ENCODE results near the gene HAP1. TPM values are rescaled to one million over a fixed set of nuclear protein-coding genes. Genes with fewer than 3 reads are reported as not detected.

HAP1 gene
- total and polyA plus RNA-seq, 2 of the 8 experiments (the other 6 are each of a cell fraction or from before 2014, with no cell fraction given), result 2.3 to 3.6 TPM

GRCh38 chr17:41737680-41738023 lies 3.2 kb upstream of the HAP1 start:
- H3K23me2 ChIP-seq (ENCODE audit: low read depth, low read length), result peaks cover 13% of the 10 kb centered on the region
- no peak overlapping the region for H4K91ac ChIP-seq (replicated peaks; ENCODE audit: insufficient read length, low read length)
- no peak overlapping the region for H3K4ac ChIP-seq (replicated peaks; ENCODE audit: insufficient read length, low read depth, low read length)
- no peaks in the 10 kb centered on the region for H3K9me3 ChIP-seq (ENCODE audit: insufficient read depth in 2 of 2, low read depth in 1 of 2, low read length in 1 of 2)
- peak overlapping the region; percentile 72; the same call in 1 of the 2 replicates for H2BK15ac ChIP-seq (ENCODE audit: low read length)
- H3K18ac ChIP-seq (ENCODE audit: extremely low read depth, low read length), result no peak overlapping the region; the same call in 1 of the 2 replicates
- ChIA-PET POLR2A (ENCODE audit: partially characterized antibody) (interaction anchor here (0.7 to 18.3 kb wide), 11 partner anchors 15 to 143 kb away, joined by 3 to 215 read pairs (median 6); partner anchors contain the start of genes EIF1, FKBP10, JUP and KLHL11), CTCF (ENCODE audit: partially characterized antibody) (interaction anchor here (0.6 to 3.6 kb wide), 40 partner anchors 8 to 402 kb away, joined by 3 to 43 read pairs (median 4); partner anchors contain the start of genes DHX58, JUP and P3H4)
- no peak overlapping the region for H3K27ac ChIP-seq (ENCODE audit: low read depth, low read length)
- 0 out of 2 replicates have a peak overlapping the region, but pooled peaks have one; percentile 61 for H2BK20ac ChIP-seq (ENCODE audit: low read length)
- peaks cover 1 to 5% of the 10 kb centered on the region in 2 experiments for H4K20me1 ChIP-seq (replicated peaks in 1 of 2; ENCODE audit: control insufficient read depth in 1 of 2, insufficient read depth in 2 of 2, low read length in 2 of 2)
- no peak overlapping the region for H2AFZ ChIP-seq (ENCODE audit: low read length)
- H3K4me1 ChIP-seq (replicated peaks in 1 of 4; ENCODE audit: control insufficient read depth in 3 of 4, insufficient read depth in 4 of 4, low read length in 3 of 4), result peaks cover 0 to 11% (median 8%) of the 10 kb centered on the region in 4 experiments; a peak in 6 of 7 replicates
- no peak overlapping the region for H3K4me2 ChIP-seq (ENCODE audit: insufficient read depth in 1 of 2, low read depth in 2 of 2, low read length in 2 of 2)
- no peak overlapping the region for H4K8ac ChIP-seq (ENCODE audit: extremely low read depth, insufficient read depth, low read length)
- no peak overlapping the region for H2BK120ac ChIP-seq (replicated peaks; ENCODE audit: low read depth, low read length)
- no peak overlapping the region for H3K56ac ChIP-seq (replicated peaks; ENCODE audit: insufficient read length, low read depth, low read length)
- DNase-seq (ENCODE audit: low read depth in 1 of 2, low spot score in 2 of 2), result no peak
- no peak overlapping the region for H3K14ac ChIP-seq (ENCODE audit: insufficient read length)
- 74% methylated on average over 5 of the region's 5 CpGs; no CpG with 5 or more reads in 1 of the 2 experiments for WGBS, 2 experiments (ENCODE audit: extremely low coverage in 1 of 2, insufficient coverage in 1 of 2, insufficient read length in 1 of 2, insufficient replicate concordance in 2 of 2, low coverage in 1 of 2, low lambda C conversion rate in 2 of 2, missing lambda C conversion rate in 1 of 2)
- H2AK5ac ChIP-seq (ENCODE audit: low read depth, low read length), result no peak overlapping the region
- H3K4me3 ChIP-seq (ENCODE audit: extremely low read depth in 1 of 4, insufficient read depth in 2 of 4, low read depth in 3 of 4, low read length in 4 of 4), result no peak overlapping the region
- H2BK12ac ChIP-seq (ENCODE audit: low read depth, low read length), result no peak overlapping the region
- no peak overlapping the region for H3K23ac ChIP-seq (ENCODE audit: insufficient read length)
- no peak overlapping the region for H4K5ac ChIP-seq (ENCODE audit: insufficient read length, low read depth, low read length)
- no peak for FAIRE-seq
- no peak overlapping the region for H3K9ac ChIP-seq (replicated peaks in 1 of 4; ENCODE audit: extremely low read depth in 1 of 4, low read depth in 3 of 4, low read length in 3 of 4)
- no peaks in the 10 kb centered on the region for H3K36me3 ChIP-seq (ENCODE audit: control insufficient read depth in 2 of 4, insufficient read depth in 4 of 4, low read length in 3 of 4)
- H3K27me3 ChIP-seq (replicated peaks in 1 of 4; ENCODE audit: control insufficient read depth in 3 of 4, extremely low read depth in 1 of 4, insufficient read depth in 3 of 4, low read length in 3 of 4), result peaks cover 16 to 51% (median 38%) of the 10 kb centered on the region in 4 experiments
- no peaks in the 10 kb centered on the region for H3K79me2 ChIP-seq (ENCODE audit: control insufficient read depth in 1 of 2, insufficient read depth in 2 of 2, low read length in 2 of 2)
- no peaks in the 10 kb centered on the region for H3K79me1 ChIP-seq (ENCODE audit: low read depth, low read length)
- no peak overlapping the region; the same call in 1 of the 2 replicates for H2BK5ac ChIP-seq (ENCODE audit: low read depth, low read length)
- TF ChIP-seq, protein P1, sequence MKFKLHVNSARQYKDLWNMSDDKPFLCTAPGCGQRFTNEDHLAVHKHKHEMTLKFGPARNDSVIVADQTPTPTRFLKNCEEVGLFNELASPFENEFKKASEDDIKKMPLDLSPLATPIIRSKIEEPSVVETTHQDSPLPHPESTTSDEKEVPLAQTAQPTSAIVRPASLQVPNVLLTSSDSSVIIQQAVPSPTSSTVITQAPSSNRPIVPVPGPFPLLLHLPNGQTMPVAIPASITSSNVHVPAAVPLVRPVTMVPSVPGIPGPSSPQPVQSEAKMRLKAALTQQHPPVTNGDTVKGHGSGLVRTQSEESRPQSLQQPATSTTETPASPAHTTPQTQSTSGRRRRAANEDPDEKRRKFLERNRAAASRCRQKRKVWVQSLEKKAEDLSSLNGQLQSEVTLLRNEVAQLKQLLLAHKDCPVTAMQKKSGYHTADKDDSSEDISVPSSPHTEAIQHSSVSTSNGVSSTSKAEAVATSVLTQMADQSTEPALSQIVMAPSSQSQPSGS (IDR thresholded peaks at IDR 0.05; ENCODE audit: low read length), result no peak
- TF ChIP-seq RNF2 (IDR thresholded peaks at IDR 0.05; ENCODE audit: borderline replicate concordance, low read depth, low read length, missing control alignments, poor library complexity, severe bottlenecking), result no peak

All from H1 (cell line).